CD4-positive, alpha-beta T cell (primary cell): ENCODE results near the gene BCAS1. TPM values are rescaled to one million over a fixed set of nuclear protein-coding genes. Genes with fewer than 3 reads are reported as not detected.

ENCODE experiments used
- ATAC-seq: fragments of 200-7000 bp; cut with Tn5 transposase; one replicate; pipeline ENCODE4 v1.10.0; 2022; ENCODE audit warnings: mild to moderate bottlenecking; ENCODE audit not compliant: poor library complexity
- CTCF ChIA-PET: fragments of 350-600 bp; sonication (Branson Sonifier 250); formaldehyde crosslinking; loops from one replicate; lab custom pipeline; 2021; ENCODE audit warnings: antibody characterized with exemption, inconsistent platforms; lab: Charles Lee
- POLR2A ChIA-PET: fragments of 350-600 bp; sonication (Branson Sonifier 250); formaldehyde crosslinking; loops from one replicate; lab custom pipeline; 2021; ENCODE audit warnings: antibody characterized with exemption, inconsistent platforms; lab: Charles Lee
- DNase-seq, 14 experiments: peaks; one replicate each; pipeline ENCODE4 v3.0.0-alpha.2; 2013 to 2020; ENCODE audit warnings: mixed read lengths in 2 of 14
- H3K27ac ChIP-seq, 2 donors: one replicate each; pipeline versions ENCODE4 v1.5.1 to v1.7.0; 2013; ENCODE audit warnings: low read length in 2 of 2, low read depth in 1 of 2, mild to moderate bottlenecking in 1 of 2
- H3K27me3 ChIP-seq, 2 experiments: 1 replicate in 1 of 2; 2 replicates in 1 of 2; pipeline versions ENCODE4 v1.6.1 to v1.7.0; 2013; ENCODE audit warnings: low read length in 2 of 2, control low read depth in 1 of 2, mild to moderate bottlenecking in 1 of 2, moderate library complexity in 1 of 2; ENCODE audit not compliant: insufficient read depth in 2 of 2, control insufficient read depth in 1 of 2
- H3K36me3 ChIP-seq: one replicate; pipeline ENCODE4 v1.6.1; 2013; ENCODE audit warnings: low read length, control low read depth; ENCODE audit not compliant: insufficient read depth
- H3K4me1 ChIP-seq: one replicate; pipeline ENCODE4 v1.6.1; 2013; ENCODE audit warnings: low read length, control low read depth; ENCODE audit not compliant: insufficient read depth
- H3K4me3 ChIP-seq: one replicate; pipeline ENCODE4 v1.5.1; 2013; ENCODE audit warnings: mild to moderate bottlenecking, low read length, moderate library complexity
- H3K9me3 ChIP-seq, 2 experiments: 1 replicate in 1 of 2; 2 replicates in 1 of 2; pipeline versions ENCODE4 v1.6.1 to v1.7.0; 2013; ENCODE audit warnings: low read length in 2 of 2, mild to moderate bottlenecking in 2 of 2, control low read depth in 1 of 2, moderate library complexity in 1 of 2; ENCODE audit not compliant: control insufficient read depth in 1 of 2, insufficient read depth in 1 of 2
- H3K27ac Mint-ChIP-seq: one replicate; pipeline ENCODE4 v1.8.0; 2020; ENCODE audit warnings: mixed read lengths
- H3K27me3 Mint-ChIP-seq: one replicate; pipeline ENCODE4 v1.8.0; 2021; ENCODE audit warnings: mixed read lengths
- H3K36me3 Mint-ChIP-seq: one replicate; pipeline ENCODE4 v1.8.0; 2021; ENCODE audit warnings: low read depth, mixed read lengths
- H3K4me1 Mint-ChIP-seq: one replicate; pipeline ENCODE4 v1.8.0; 2021; ENCODE audit warnings: low read depth, mixed read lengths
- H3K4me3 Mint-ChIP-seq: one replicate; pipeline ENCODE4 v1.8.0; 2020; ENCODE audit warnings: mild to moderate bottlenecking, mixed read lengths
- H3K9me3 Mint-ChIP-seq: one replicate; pipeline ENCODE4 v1.8.0; 2020; ENCODE audit warnings: mixed read lengths
- intact Hi-C, 2 experiments: fragments of 100-400 bp; cut with DNase I in 1 of 2; cut with micrococcal nuclease in 1 of 2; formaldehyde crosslinking; loops; one replicate each; pipeline versions ENCODE4 v1.15.1 to v1.9.0; 2023 to 2025; cut with DNase I, micrococcal nuclease
- total RNA-seq, 174 experiments: library from RNA in 2 of 174; stranded (reverse) in 2 of 174; gene quantifications; one replicate each; pipeline ENCODE4 v1.2.3 and lab custom pipeline; 2021 to 2026
- TF ChIP-seq, protein P1 (sequence below): fragments of 200-600 bp; IDR thresholded peaks from one replicate; pipeline ENCODE4 v1.8.0; 2022; ENCODE audit warnings: antibody characterized with exemption, mild to moderate bottlenecking

The BCAS1 gene
- total RNA-seq, 2 experiments from 2014 or later, result 0.20 to 0.27 TPM

DNA sequence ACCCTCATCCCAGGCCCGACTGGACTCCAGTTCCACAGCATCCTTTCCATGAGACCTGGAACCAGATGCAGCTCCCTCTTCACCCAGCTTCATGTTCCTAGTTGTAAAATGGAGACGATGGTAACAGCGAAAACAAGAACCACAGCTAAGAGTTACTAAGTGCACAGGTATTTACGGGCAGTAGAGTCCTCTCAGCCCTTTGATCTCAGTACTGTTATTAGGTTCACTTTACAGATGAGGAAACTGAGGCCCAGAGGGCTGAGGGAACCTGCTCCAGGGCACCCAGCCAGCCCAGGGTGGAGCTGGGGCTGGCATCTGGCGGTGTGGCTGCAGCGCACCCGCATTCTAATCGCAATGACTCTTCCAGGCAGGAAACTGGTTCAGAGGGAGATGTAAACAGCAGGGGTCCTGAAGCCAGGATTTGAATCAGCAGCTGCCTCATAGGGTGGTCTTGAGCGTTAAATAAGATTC is 858 bp downstream of the BCAS1 start:
- Mint-ChIP-seq H3K4me3 (no peak overlapping the region), H3K27ac (no peak overlapping the region), H3K36me3 (no peaks in the 10 kb centered on the region), H3K9me3 (no peaks in the 10 kb centered on the region), H3K4me1 (no peaks in the 10 kb centered on the region), H3K27me3 (no peaks in the 10 kb centered on the region)
- TF ChIP-seq, protein P1, sequence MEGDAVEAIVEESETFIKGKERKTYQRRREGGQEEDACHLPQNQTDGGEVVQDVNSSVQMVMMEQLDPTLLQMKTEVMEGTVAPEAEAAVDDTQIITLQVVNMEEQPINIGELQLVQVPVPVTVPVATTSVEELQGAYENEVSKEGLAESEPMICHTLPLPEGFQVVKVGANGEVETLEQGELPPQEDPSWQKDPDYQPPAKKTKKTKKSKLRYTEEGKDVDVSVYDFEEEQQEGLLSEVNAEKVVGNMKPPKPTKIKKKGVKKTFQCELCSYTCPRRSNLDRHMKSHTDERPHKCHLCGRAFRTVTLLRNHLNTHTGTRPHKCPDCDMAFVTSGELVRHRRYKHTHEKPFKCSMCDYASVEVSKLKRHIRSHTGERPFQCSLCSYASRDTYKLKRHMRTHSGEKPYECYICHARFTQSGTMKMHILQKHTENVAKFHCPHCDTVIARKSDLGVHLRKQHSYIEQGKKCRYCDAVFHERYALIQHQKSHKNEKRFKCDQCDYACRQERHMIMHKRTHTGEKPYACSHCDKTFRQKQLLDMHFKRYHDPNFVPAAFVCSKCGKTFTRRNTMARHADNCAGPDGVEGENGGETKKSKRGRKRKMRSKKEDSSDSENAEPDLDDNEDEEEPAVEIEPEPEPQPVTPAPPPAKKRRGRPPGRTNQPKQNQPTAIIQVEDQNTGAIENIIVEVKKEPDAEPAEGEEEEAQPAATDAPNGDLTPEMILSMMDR, result no peak
- no peaks in the 10 kb centered on the region for H3K36me3 ChIP-seq
- intact Hi-C loops, result loop anchor here in 1 of 2 experiments (10.0 kb wide), 1 partner anchor 495 kb away; no protein-coding TSS in a partner anchor
- ChIA-PET CTCF (no interaction called here), POLR2A (no interaction called here)
- no peak overlapping the region for H3K4me3 ChIP-seq
- H3K27me3 ChIP-seq, result no peaks in the 10 kb centered on the region
- H3K4me1 ChIP-seq, result no peaks in the 10 kb centered on the region
- H3K9me3 ChIP-seq, result no peaks in the 10 kb centered on the region
- ATAC-seq (no peak), DNase-seq (no peak)
- no peak overlapping the region for H3K27ac ChIP-seq

DNA sequence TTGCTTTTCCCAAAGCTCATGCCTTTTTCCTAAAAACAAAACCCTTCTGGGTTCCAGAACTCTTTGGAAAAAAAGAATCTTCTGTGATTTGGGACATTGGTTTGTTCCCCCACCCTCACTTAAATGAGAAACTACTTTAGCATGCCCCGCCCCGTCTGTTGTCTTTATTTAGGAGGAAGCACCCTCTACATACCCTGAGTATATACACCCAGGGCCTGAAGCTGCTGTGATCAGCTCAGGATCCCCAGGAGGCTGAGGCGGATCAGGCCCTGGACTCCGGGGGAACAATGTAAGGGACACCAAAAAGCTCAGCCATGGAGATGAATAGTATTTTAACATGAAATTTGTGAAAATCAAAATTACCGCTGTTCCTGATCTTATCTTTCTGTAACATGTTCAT is 1.4 kb downstream of the BCAS1 start:
- Histone ChIP-seq H3K27me3 (no peaks in the 10 kb centered on the region), H3K4me1 (peaks cover 5% of the 10 kb centered on the region), H3K36me3 (no peaks in the 10 kb centered on the region), H3K9me3 (no peaks in the 10 kb centered on the region), H3K27ac (no peak overlapping the region), H3K4me3 (no peak overlapping the region)
- ChIA-PET CTCF (no interaction called here), POLR2A (no interaction called here)
- no peaks in the 10 kb centered on the region for H3K9me3 Mint-ChIP-seq
- no peak overlapping the region for H3K4me3 Mint-ChIP-seq
- no peaks in the 10 kb centered on the region for H3K36me3 Mint-ChIP-seq
- H3K4me1 Mint-ChIP-seq, result peaks cover 2% of the 10 kb centered on the region
- no peak for ATAC-seq
- intact Hi-C loops, result loop anchor here in 1 of 2 experiments (10.0 kb wide), 1 partner anchor 494 kb away; no protein-coding TSS in a partner anchor
- no peaks in the 10 kb centered on the region for H3K27me3 Mint-ChIP-seq
- no peak overlapping the region for H3K27ac Mint-ChIP-seq
- DNase-seq, result no peak
- TF ChIP-seq, protein P1, result no peak

DNA sequence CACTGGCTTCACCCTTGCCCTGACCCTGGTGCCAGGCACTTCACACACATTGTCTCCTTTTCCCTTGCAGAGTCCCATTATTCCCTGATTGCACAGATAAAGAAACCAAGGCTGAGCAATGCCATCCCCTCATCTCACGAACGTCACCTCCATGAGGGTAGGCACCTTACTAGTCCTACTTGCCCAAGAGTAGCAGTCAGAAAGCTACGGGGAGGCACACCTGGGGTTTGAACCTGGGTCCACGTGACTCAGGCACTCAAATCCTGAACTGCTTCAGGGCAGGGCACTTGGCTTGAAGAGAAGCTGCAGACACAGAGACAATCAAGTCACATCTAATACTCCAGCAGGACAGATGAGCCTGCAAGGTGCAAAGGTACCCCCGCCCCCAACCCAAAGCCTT is 1.9 kb downstream of the BCAS1 start:
- ChIA-PET CTCF (no interaction called here), POLR2A (no interaction called here)
- Histone ChIP-seq H3K36me3 (no peaks in the 10 kb centered on the region), H3K4me3 (no peak overlapping the region), H3K4me1 (peaks cover 8% of the 10 kb centered on the region), H3K27ac (no peak overlapping the region), H3K27me3 (no peaks in the 10 kb centered on the region), H3K9me3 (no peaks in the 10 kb centered on the region)
- Mint-ChIP-seq H3K27me3 (no peaks in the 10 kb centered on the region), H3K4me3 (no peak overlapping the region), H3K27ac (no peak overlapping the region), H3K36me3 (no peaks in the 10 kb centered on the region), H3K9me3 (no peaks in the 10 kb centered on the region), H3K4me1 (peaks cover 5% of the 10 kb centered on the region)
- DNase-seq (no peak), ATAC-seq (no peak)
- intact Hi-C loops, result loop anchor here in 1 of 2 experiments (10.0 kb wide), 1 partner anchor 494 kb away; no protein-coding TSS in a partner anchor
- TF ChIP-seq, protein P1, result no peak
